ENCODE results near the gene KSR1.
"Not testable (repeated sequence)": the region's sequence is repeated elsewhere in the genome, so short reads cannot be mapped to it uniquely, and the experiment has no call there.

KSR1 gene

DNA sequence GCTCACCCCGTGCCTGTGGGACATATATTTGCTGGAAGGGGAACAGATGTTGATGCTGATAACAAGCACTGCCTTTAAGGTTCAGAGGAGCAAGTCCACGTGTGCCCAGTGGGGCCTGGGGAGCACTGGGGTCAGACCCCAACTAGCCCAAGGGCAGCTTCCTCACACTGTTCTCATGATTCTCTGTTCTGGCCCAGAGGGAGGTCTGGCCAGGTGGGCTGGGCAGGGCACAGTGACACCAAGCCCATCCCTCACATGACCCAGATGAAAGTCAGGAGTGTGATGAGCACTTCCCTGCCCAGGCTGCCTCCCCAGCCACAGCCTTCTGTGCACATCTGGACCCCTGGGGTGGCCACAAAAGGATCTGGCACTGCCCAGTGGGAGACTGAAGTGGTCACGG is 29.8 kb upstream of the KSR1 start:
- DNase-seq (ENCODE audit: low read depth) = not testable (repeated sequence)

DNA sequence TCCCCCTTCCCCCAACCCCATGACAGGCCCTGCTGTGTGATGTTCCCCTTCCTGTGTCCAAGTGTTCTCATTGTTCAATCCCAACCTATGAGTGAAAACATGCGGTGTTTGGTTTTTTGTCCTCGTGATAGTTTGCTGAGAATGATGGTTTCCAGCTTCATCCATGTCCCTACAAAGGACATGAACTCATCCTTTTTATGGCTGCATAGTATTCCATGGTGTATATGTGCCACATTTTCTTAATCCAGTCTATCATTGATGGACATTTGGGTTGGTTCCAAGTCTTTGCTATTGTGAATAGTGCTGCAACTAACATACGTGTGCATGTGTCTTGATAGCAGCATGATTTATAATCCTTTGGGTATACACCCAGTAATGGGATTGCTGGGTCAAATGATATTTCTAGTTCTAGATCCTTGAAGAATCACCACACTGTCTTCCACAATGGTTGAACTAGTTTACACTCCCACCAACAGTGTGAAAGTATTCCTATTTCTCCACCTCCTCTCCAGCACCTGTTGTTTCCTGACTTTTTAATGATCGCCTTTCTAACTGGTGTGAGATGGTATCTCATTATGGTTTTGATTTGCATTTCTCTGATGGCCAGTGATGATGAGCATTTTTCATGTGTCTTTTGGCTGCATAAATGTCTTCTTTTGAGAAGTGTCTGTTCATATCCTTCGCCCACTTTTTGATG is 28.9 kb upstream of the KSR1 start:
- not testable (repeated sequence) for DNase-seq (ENCODE audit: low read depth)

GRCh38 chr17:27428781-27429505 is 27.3 kb upstream of the KSR1 start:
- DNase-seq (ENCODE audit: low read depth) = no peak

DNA sequence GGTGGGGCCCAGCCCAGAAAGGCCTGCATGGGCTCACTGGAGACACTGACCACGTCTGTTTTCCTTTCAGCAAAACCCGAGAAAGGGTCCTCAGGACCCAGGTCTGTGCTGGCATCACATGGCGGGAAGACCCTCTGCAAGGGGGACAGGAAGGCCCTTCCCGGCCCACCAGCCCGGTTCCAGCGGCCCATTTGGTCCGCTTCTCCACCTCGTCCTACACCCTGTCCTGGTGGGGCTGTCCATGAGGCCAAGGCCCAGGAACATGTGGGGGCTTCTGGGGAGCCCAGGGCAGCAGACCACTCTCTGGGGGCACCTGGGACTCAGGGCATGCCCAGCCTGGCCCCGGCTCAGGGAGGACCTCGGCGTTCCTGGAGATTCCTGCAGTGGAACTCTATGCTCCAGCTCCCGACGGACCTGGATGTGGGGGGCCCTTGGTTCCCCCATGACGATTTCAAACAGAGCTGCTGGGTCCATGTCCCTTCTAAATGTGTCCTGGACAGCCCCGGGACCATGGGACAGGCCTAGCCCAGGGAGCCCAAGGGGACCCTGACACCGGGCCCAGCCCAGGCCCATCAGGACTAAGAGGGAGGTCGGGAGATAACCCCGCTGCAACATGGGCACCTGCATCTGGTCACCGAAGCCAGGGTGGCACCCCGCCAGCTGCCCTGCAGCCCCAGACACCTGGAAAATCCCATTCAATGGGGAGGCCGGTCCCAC is 26.4 kb upstream of the KSR1 start:
- no peak for DNase-seq (ENCODE audit: low read depth)

DNA sequence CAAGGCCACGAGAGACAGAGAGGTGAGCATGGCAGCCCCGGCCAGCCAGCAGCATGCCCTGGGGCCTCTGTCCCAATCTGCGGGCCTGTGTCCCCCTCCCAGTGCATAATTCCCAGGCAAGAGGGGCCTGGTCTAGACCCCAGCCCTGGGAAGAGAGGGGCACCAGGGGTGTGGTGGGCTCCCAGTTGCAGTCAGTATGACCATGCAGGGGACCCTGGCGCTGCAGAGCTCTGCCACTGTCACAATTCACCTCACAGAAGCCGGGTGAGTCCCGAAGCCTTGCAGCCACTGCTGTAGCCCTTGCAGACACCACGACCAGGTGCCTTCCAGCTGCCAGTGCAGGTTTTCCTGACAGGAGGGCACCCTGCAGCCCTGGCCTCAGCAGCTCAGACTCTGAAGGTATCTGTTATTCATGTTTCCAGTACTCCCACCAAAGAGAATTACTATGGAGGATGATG is 25.8 kb upstream of the KSR1 start:
- no peak for DNase-seq (ENCODE audit: low read depth)

- no peak for DNase-seq (ENCODE audit: low read depth)
Observed at GRCh38 chr17:27430882-27431491, 25.3 kb upstream of the KSR1 start.

- DNase-seq (ENCODE audit: low read depth) = no peak
Observed at GRCh38 chr17:27433521-27433920, 22.7 kb upstream of the KSR1 start.

GRCh38 chr17:27435431-27436070 is 20.7 kb upstream of the KSR1 start:
- DNase-seq (ENCODE audit: low read depth) = not testable (repeated sequence)

DNA sequence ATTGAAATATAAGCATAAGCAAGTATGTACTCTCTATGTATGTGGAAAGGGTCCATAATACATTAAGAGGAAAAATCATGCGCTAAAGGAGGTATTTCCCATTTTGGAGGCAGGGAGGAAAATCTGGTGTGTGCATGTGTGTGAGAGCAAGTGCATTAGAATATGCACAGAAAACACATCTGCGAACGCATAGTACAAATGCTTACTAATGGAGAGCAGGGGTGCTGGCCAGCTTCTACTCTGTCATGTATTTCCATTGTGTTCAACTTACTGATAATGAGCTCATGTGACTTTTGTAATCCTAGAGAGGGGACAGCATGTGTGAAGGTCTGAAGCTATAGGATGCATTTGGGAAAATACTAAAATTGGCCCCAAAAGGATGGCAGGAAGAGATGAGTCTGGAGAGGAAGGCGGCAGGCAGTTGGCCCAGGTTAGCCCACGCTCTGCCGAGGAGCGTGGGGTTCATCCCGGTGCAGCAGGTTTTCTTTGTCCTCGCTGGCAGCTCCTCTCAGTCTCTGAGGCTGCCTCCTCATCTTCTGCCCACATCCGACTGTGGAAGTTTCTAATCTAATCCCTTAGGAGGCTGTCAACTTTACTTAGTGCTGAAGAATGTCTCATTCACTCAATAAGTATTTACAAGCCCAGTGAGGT is 17.8 kb upstream of the KSR1 start:
- no peak for DNase-seq (ENCODE audit: low read depth)

GRCh38 chr17:27439342-27439741 is 16.9 kb upstream of the KSR1 start:
- no peak for DNase-seq (ENCODE audit: low read depth)

DNA sequence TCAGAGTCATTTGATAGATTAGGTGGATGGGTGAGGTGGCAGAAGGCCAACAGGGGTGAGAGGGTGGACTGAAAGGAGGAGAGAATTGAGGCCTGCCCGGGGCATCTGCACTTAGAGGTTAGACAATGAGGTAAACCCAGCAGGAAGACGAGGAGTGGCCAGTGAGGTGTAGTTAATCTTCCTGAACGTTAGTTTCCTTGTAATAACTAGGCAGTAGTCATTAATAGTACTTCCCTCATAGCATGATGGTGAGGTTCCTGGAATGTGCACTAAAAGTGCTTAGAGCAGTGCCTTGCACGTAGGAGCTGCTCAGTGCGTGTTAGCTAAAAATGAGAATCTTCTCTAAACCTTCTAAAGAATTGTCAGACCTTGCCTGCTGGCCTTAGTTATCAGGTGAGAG is 13.5 kb upstream of the KSR1 start:
- no peak for DNase-seq (ENCODE audit: low read depth)

- DNase-seq (ENCODE audit: low read depth) = no peak
Observed at GRCh38 chr17:27443491-27443890, 12.8 kb upstream of the KSR1 start.

GRCh38 chr17:27445971-27446370 is 10.3 kb upstream of the KSR1 start:
- no peak for DNase-seq (ENCODE audit: low read depth)

- DNase-seq (ENCODE audit: low read depth) = no peak
Observed at GRCh38 chr17:27446569-27447301, 9.5 kb upstream of the KSR1 start.

DNA sequence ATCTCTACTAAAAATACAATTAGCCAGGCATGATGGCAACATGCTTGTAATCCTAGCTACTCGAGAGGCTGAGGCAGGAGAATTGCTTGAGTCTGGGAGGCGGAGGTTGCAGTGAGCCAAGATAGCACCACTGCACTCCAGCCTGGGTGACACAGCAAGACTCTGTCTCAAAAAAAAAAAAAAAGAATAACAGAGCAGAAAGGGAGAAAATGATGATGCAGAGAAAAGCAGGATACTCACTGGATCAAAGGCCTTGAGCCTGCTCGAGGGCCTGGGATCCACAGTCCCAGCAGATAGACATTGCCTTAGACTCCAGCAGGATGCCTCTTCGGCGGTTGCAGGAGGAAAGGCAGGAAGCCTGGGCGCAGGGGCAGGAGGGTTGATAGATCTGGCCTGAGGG is 7.7 kb upstream of the KSR1 start:
- DNase-seq (ENCODE audit: low read depth) = not testable (repeated sequence)

GRCh38 chr17:27449541-27449940 is 6.7 kb upstream of the KSR1 start:
- no peak for DNase-seq (ENCODE audit: low read depth)

- DNase-seq (ENCODE audit: low read depth) = no peak
Observed at GRCh38 chr17:27449988-27450387, 6.3 kb upstream of the KSR1 start.

- DNase-seq (ENCODE audit: low read depth) = no peak
Observed at GRCh38 chr17:27450416-27450815, 5.8 kb upstream of the KSR1 start.

GRCh38 chr17:27451906-27452305 is 4.3 kb upstream of the KSR1 start:
- no peak for DNase-seq (ENCODE audit: low read depth)

- no peak for DNase-seq (ENCODE audit: low read depth)
Observed at GRCh38 chr17:27452828-27453227, 3.4 kb upstream of the KSR1 start.

- DNase-seq (ENCODE audit: low read depth) = no peak
Observed at GRCh38 chr17:27453471-27453870, 2.8 kb upstream of the KSR1 start.
